ENCODE results near the gene ZNF592. TPM values are rescaled to one million over a fixed set of nuclear protein-coding genes. Genes with fewer than 3 reads are reported as not detected.

ZNF592 gene
- total and polyA plus RNA-seq, 2 donors (not counting 3 experiments of a cell fraction or from before 2014, with no cell fraction given) = 12.3 to 21.1 TPM

GRCh38 chr15:84721371-84721770 is 27.0 kb upstream of the ZNF592 start:
- Histone ChIP-seq H3K36me3 (ENCODE audit: control insufficient read depth in 2 of 2, extremely low read depth in 1 of 2, insufficient read depth in 2 of 2, low read length in 2 of 2) (no peaks in the 10 kb centered on the region), H3K4me2 (ENCODE audit: insufficient read depth, low read length) (no peak overlapping the region), H3K79me2 (ENCODE audit: control insufficient read depth, insufficient read depth, low read length) (no peaks in the 10 kb centered on the region), H2AFZ (ENCODE audit: low read depth, low read length) (no peak overlapping the region), H3K4me1 (ENCODE audit: control insufficient read depth, extremely low read depth, insufficient read depth, low read length) (peaks cover 10% of the 10 kb centered on the region), H3K9me3 (replicated peaks; ENCODE audit: control insufficient read depth, insufficient read depth, low read length) (no peaks in the 10 kb centered on the region), H3K9me1 (replicated peaks; ENCODE audit: control insufficient read depth, extremely low read depth, insufficient read depth, low read length) (no peaks in the 10 kb centered on the region), H3K9ac (replicated peaks; ENCODE audit: extremely low read depth, insufficient read depth, low read length) (no peak overlapping the region), H4K20me1 (replicated peaks; ENCODE audit: control insufficient read depth, extremely low read depth, insufficient read depth, low read length) (no peaks in the 10 kb centered on the region), H3K4me3 (replicated peaks in 1 of 3; ENCODE audit: insufficient read depth in 1 of 3, low read depth in 1 of 3, low read length in 3 of 3) (no peak overlapping the region), H3K27ac (ENCODE audit: insufficient read depth, low read depth, low read length) (no peak overlapping the region), H3K27me3 (ENCODE audit: control insufficient read depth in 2 of 2, insufficient read depth in 2 of 2, low read length in 2 of 2) (no peaks in the 10 kb centered on the region)
- FAIRE-seq (no peak), DNase-seq (ENCODE audit: low read depth, low spot score) (no peak)
- dilution Hi-C loops (cut with MboI; ENCODE audit: extremely low pct_ligation_motif_present, low sequenced_read_pairs) (no loop called here), intact Hi-C loops (cut with micrococcal nuclease) (no loop called here)
- TF ChIP-seq GATA2 (IDR thresholded peaks at IDR 0.05; ENCODE audit: insufficient read depth, insufficient read length, low read depth, low read length) = no peak
- TF ChIP-seq POLR2AphosphoS5 (IDR thresholded peaks at IDR 0.05; ENCODE audit: insufficient read depth, low read depth, low read length) = no peak
- TF ChIP-seq EZH2 (IDR thresholded peaks at IDR 0.05; ENCODE audit: borderline replicate concordance, low read depth, low read length, severe bottlenecking) = no peak
- no peak for TF ChIP-seq JUN (IDR thresholded peaks at IDR 0.05; ENCODE audit: borderline replicate concordance, insufficient read depth, insufficient read length, low read depth)
- TF ChIP-seq POLR2A (IDR thresholded peaks at IDR 0.05; ENCODE audit: low read depth, low read length) = no peak
- TF ChIP-seq FOS (IDR thresholded peaks at IDR 0.05; ENCODE audit: borderline replicate concordance, insufficient read depth, low read length) = no peak
- TF ChIP-seq MAX (IDR thresholded peaks at IDR 0.05; ENCODE audit: insufficient read depth, insufficient read length) = no peak
- no peak for TF ChIP-seq MYC (IDR thresholded peaks at IDR 0.05; ENCODE audit: low read depth, low read length)
- no peak for TF ChIP-seq CTCF (IDR thresholded peaks at IDR 0.05; ENCODE audit: extremely low read depth in 1 of 2, insufficient read depth in 1 of 2, low read depth in 1 of 2, low read length in 2 of 2)
- ChIA-PET CTCF (no interaction called here), POLR2A (no interaction called here)
- no TSS peak for BruUV-seq (replicated peaks)
